Kasumi-1 (cell line): ENCODE results near the gene ARL6IP6.

ENCODE experiments used
- DNase-seq, 2 experiments: peaks; one replicate each; lab custom pipeline; 2025; lab: John Stamatoyannopoulos, UW

The ARL6IP6 gene

GRCh38 chr2:152804687-152805408 is 86.4 kb downstream of the ARL6IP6 start:
- DNase-seq: no peak

- DNase-seq: no peak
Measured at GRCh38 chr2:152811916-152812315, 93.5 kb downstream of the ARL6IP6 start.
